Naive thymus-derived CD4-positive, alpha-beta T cell (primary cell): ENCODE data around the gene HOXD8. TPM values are rescaled to one million over a fixed set of nuclear protein-coding genes. Genes with fewer than 3 reads are reported as not detected.

Experiments used
- ATAC-seq: fragments of 150-1000 bp; cut with Tn5 transposase; 2 replicates; pipeline ENCODE4 v1.10.0; 2021; ENCODE audit warnings: mild to moderate bottlenecking, moderate library complexity
- CTCF ChIA-PET: fragments of 350-600 bp; sonication (Branson Sonifier 250); formaldehyde crosslinking; loops from one replicate; lab custom pipeline; 2021; ENCODE audit warnings: antibody characterized with exemption; lab: Charles Lee
- POLR2A ChIA-PET: fragments of 350-600 bp; sonication (Branson Sonifier 250); formaldehyde crosslinking; loops from one replicate; lab custom pipeline; 2021; ENCODE audit warnings: antibody characterized with exemption, inconsistent platforms; lab: Charles Lee
- DNase-seq, 9 donors: peaks; one replicate each; pipeline versions ENCODE4 v3.0.0 to v3.0.0-alpha.2; 2020 to 2022; ENCODE audit warnings: mixed read lengths in 1 of 9
- H3K27ac ChIP-seq: one replicate; pipeline ENCODE4 v1.7.0; 2013; ENCODE audit warnings: mild to moderate bottlenecking, low read depth, low read length, moderate library complexity
- H3K27me3 ChIP-seq, 2 donors: one replicate each; pipeline ENCODE4 v1.7.0; 2013; ENCODE audit warnings: low read length in 2 of 2, mild to moderate bottlenecking in 2 of 2, moderate library complexity in 2 of 2; ENCODE audit not compliant: control insufficient read depth in 2 of 2, insufficient read depth in 2 of 2
- H3K36me3 ChIP-seq, 3 experiments: 1 replicate in 2 of 3; 2 replicates in 1 of 3; pipeline ENCODE4 v1.7.0; 2013; ENCODE audit warnings: low read length in 3 of 3, mild to moderate bottlenecking in 3 of 3, moderate library complexity in 1 of 3; ENCODE audit not compliant: insufficient read depth in 3 of 3, control insufficient read depth in 2 of 3
- H3K4me1 ChIP-seq, 2 donors: one replicate each; pipeline ENCODE4 v1.7.0; 2013; ENCODE audit warnings: low read length in 2 of 2, mild to moderate bottlenecking in 2 of 2, moderate library complexity in 1 of 2; ENCODE audit not compliant: control insufficient read depth in 2 of 2, insufficient read depth in 2 of 2
- H3K4me3 ChIP-seq: 2 replicates; pipeline ENCODE4 v1.7.0; 2013; ENCODE audit warnings: mild to moderate bottlenecking, low read length
- H3K9me3 ChIP-seq, 3 experiments: 1 replicate in 2 of 3; 2 replicates in 1 of 3; pipeline ENCODE4 v1.7.0; 2013; ENCODE audit warnings: low read length in 3 of 3; ENCODE audit not compliant: control insufficient read depth in 2 of 3
- H3K27ac Mint-ChIP-seq, 9 donors: one replicate each; pipeline ENCODE4 v1.8.0; 2020 to 2022; ENCODE audit warnings: mixed read lengths in 9 of 9, mild to moderate bottlenecking in 8 of 9, moderate library complexity in 5 of 9, inconsistent platforms in 2 of 9
- H3K27me3 Mint-ChIP-seq, 5 donors: one replicate each; pipeline ENCODE4 v1.8.0; 2021 to 2022; ENCODE audit warnings: mixed read lengths in 5 of 5, mild to moderate bottlenecking in 1 of 5
- H3K36me3 Mint-ChIP-seq, 5 donors: one replicate each; pipeline ENCODE4 v1.8.0; 2020 to 2022; ENCODE audit warnings: mixed read lengths in 5 of 5, mild to moderate bottlenecking in 3 of 5, inconsistent platforms in 1 of 5
- H3K4me1 Mint-ChIP-seq, 7 donors: one replicate each; pipeline ENCODE4 v1.8.0; 2020 to 2022; ENCODE audit warnings: mixed read lengths in 7 of 7, mild to moderate bottlenecking in 3 of 7, inconsistent platforms in 1 of 7
- H3K4me3 Mint-ChIP-seq, 10 donors: one replicate each; pipeline ENCODE4 v1.8.0; 2020 to 2022; ENCODE audit warnings: mild to moderate bottlenecking in 10 of 10, mixed read lengths in 10 of 10, moderate library complexity in 6 of 10, inconsistent platforms in 2 of 10
- H3K9me3 Mint-ChIP-seq, 11 donors: one replicate each; pipeline ENCODE4 v1.8.0; 2020 to 2022; ENCODE audit warnings: mixed read lengths in 11 of 11, mild to moderate bottlenecking in 4 of 11, inconsistent platforms in 1 of 11, moderate library complexity in 1 of 11
- intact Hi-C, 2 donors: fragments of 100-400 bp; cut with micrococcal nuclease; formaldehyde crosslinking; loops; one replicate each; pipeline ENCODE4 v1.15.1; 2023
- polyA plus RNA-seq, 2 donors: library from polyadenylated mRNA; unstranded; fragments of 300-500 nt; fragmentation: Illumina TruSeq; gene quantifications; one replicate each; pipeline ENCODE4 v1.2.3, GENCODE V29; 2021
- total RNA-seq, 6 experiments: library from RNA in 5 of 6; stranded (reverse) in 5 of 6; gene quantifications; 1 replicate in 5 of 6; 2 replicates in 1 of 6; pipeline ENCODE4 v1.2.3 and lab custom pipeline; 2021 to 2026

The HOXD8 gene
- total and polyA plus RNA-seq, 7 experiments from 2014 or later: not detected

- DNase-seq (no peak), ATAC-seq (no peak)
- peaks cover 16 to 92% of the 10 kb centered on the region in 2 donors for H3K27me3 ChIP-seq
- no peaks in the 10 kb centered on the region for H3K4me1 ChIP-seq
- H3K27ac ChIP-seq: no peak overlapping the region
- H3K27me3 Mint-ChIP-seq: peaks cover 85 to 96% (median 89%) of the 10 kb centered on the region in 5 donors
- peak overlapping the region in 1 of 10 donors; percentile 27 for H3K4me3 Mint-ChIP-seq
- ChIA-PET POLR2A (no interaction called here), CTCF (interaction anchor here (1.5 kb wide), 1 partner anchor 12 kb away, joined by 5 read pairs; no protein-coding TSS in a partner anchor)
- H3K36me3 ChIP-seq: no peaks in the 10 kb centered on the region
- H3K36me3 Mint-ChIP-seq: peaks cover 0 to 17% (median 4%) of the 10 kb centered on the region in 5 donors
- peaks cover 3 to 71% (median 17%) of the 10 kb centered on the region in 11 donors for H3K9me3 Mint-ChIP-seq
- H3K27ac Mint-ChIP-seq: no peak overlapping the region
- H3K4me3 ChIP-seq: no peak overlapping the region
- intact Hi-C loops: loop anchor here (5.0 kb wide), 2 partner anchors 37 to 48 kb away; no protein-coding TSS in a partner anchor
- H3K4me1 Mint-ChIP-seq: peaks cover 0 to 12% (median 7%) of the 10 kb centered on the region in 7 donors
- peaks cover 0 to 17% (median 0%) of the 10 kb centered on the region in 3 experiments for H3K9me3 ChIP-seq
Measured at GRCh38 chr2:176114120-176114929, 15.2 kb upstream of the HOXD8 start.

GRCh38 chr2:176114930-176115625 lies 14.4 kb upstream of the HOXD8 start:
- Histone ChIP-seq H3K27me3 (peaks cover 14 to 94% of the 10 kb centered on the region in 2 donors), H3K9me3 (peaks cover 0 to 12% (median 0%) of the 10 kb centered on the region in 3 experiments), H3K4me1 (no peaks in the 10 kb centered on the region), H3K36me3 (no peaks in the 10 kb centered on the region), H3K27ac (no peak overlapping the region), H3K4me3 (no peak overlapping the region)
- Mint-ChIP-seq H3K36me3 (peaks cover 0 to 11% (median 4%) of the 10 kb centered on the region in 5 donors), H3K9me3 (peaks cover 3 to 64% (median 15%) of the 10 kb centered on the region in 11 donors), H3K4me3 (no peak overlapping the region), H3K4me1 (peaks cover 0 to 10% (median 4%) of the 10 kb centered on the region in 7 donors), H3K27ac (peak overlapping the region in 1 of 9 donors; percentile 28), H3K27me3 (peaks cover 85 to 96% (median 89%) of the 10 kb centered on the region in 5 donors)
- ChIA-PET CTCF (no interaction called here), POLR2A (no interaction called here)
- DNase-seq (no peak), ATAC-seq (no peak)
- intact Hi-C loops: loop anchor here (5.0 kb wide), 2 partner anchors 38 to 47 kb away; no protein-coding TSS in a partner anchor

GRCh38 chr2:176115883-176116813 lies 13.4 kb upstream of the HOXD8 start, which contains the start of gene HOXD10:
TSS of gene HOXD10 (plus strand) at chr2:176116778. CDS start at chr2:176116834, 56 bp downstream.
- POLR2A ChIA-PET: no interaction called here
- H3K27ac Mint-ChIP-seq: peak within 1 kb of the TSS in 3 of 9 donors; percentile 28 to 66 (median 43)

GRCh38 chr2:176117162-176117822 lies 12.2 kb upstream of the HOXD8 start:
- peak overlapping the region in 2 of 10 donors; percentile 28 to 34 for H3K4me3 Mint-ChIP-seq
- ATAC-seq (no peak), DNase-seq (no peak)
- peaks cover 80 to 93% (median 82%) of the 10 kb centered on the region in 5 donors for H3K27me3 Mint-ChIP-seq
- H3K27me3 ChIP-seq: peaks cover 24 to 94% of the 10 kb centered on the region in 2 donors
- H3K4me1 ChIP-seq: peaks cover 0 to 3% of the 10 kb centered on the region in 2 donors
- no peak overlapping the region for H3K27ac ChIP-seq
- H3K9me3 Mint-ChIP-seq: peaks cover 3 to 53% (median 11%) of the 10 kb centered on the region in 11 donors
- ChIA-PET CTCF (interaction anchor here (0.6 kb wide), 1 partner anchor 37 kb away, joined by 3 read pairs; no protein-coding TSS in a partner anchor), POLR2A (no interaction called here)
- peak overlapping the region in 1 of 9 donors; percentile 21 for H3K27ac Mint-ChIP-seq
- no peaks in the 10 kb centered on the region for H3K36me3 ChIP-seq
- intact Hi-C loops: no loop called here
- peaks cover 0 to 12% (median 6%) of the 10 kb centered on the region in 7 donors for H3K4me1 Mint-ChIP-seq
- no peak overlapping the region for H3K4me3 ChIP-seq
- H3K9me3 ChIP-seq: peaks cover 0 to 11% (median 0%) of the 10 kb centered on the region in 3 experiments
- H3K36me3 Mint-ChIP-seq: peaks cover 0 to 11% (median 4%) of the 10 kb centered on the region in 5 donors

More at GRCh38 chr2:176115883-176116813, 13.4 kb upstream of the HOXD8 start, which contains the start of gene HOXD10:
- Mint-ChIP-seq H3K4me3 (peak within 1 kb of the TSS in 2 of 10 donors; percentile 28 to 34), H3K4me1 (peaks cover 0 to 9% (median 4%) of the 10 kb centered on the region in 7 donors), H3K36me3 (peaks cover 0 to 11% (median 4%) of the 10 kb centered on the region in 5 donors), H3K27me3 (peaks cover 85 to 96% (median 89%) of the 10 kb centered on the region in 5 donors), H3K9me3 (peaks cover 3 to 62% (median 15%) of the 10 kb centered on the region in 11 donors)
- DNase-seq (no peak), ATAC-seq (no peak)
- peaks cover 16 to 94% of the 10 kb centered on the region in 2 donors for H3K27me3 ChIP-seq
- no peak within 1 kb of the TSS for H3K4me3 ChIP-seq
- H3K27ac ChIP-seq: no peak within 1 kb of the TSS
- H3K9me3 ChIP-seq: peaks cover 0 to 11% (median 0%) of the 10 kb centered on the region in 3 experiments
- no peaks in the 10 kb centered on the region for H3K4me1 ChIP-seq
- CTCF ChIA-PET: no interaction called here
- H3K36me3 ChIP-seq: no peaks in the 10 kb centered on the region
- intact Hi-C loops: no loop called here

- no peak for ATAC-seq
- no peak overlapping the region for H3K4me3 ChIP-seq
- CTCF ChIA-PET: no interaction called here
Measured at GRCh38 chr2:176117823-176118371, 11.6 kb upstream of the HOXD8 start.

More at GRCh38 chr2:176117823-176118371, 11.6 kb upstream of the HOXD8 start:
- Mint-ChIP-seq H3K36me3 (peaks cover 0 to 11% (median 4%) of the 10 kb centered on the region in 5 donors), H3K27me3 (peaks cover 75 to 92% (median 76%) of the 10 kb centered on the region in 5 donors), H3K27ac (peak overlapping the region in 1 of 9 donors; percentile 42), H3K4me1 (peaks cover 0 to 13% (median 7%) of the 10 kb centered on the region in 7 donors), H3K4me3 (no peak overlapping the region), H3K9me3 (peaks cover 2 to 49% (median 11%) of the 10 kb centered on the region in 11 donors)
- H3K27me3 ChIP-seq: peaks cover 24 to 95% of the 10 kb centered on the region in 2 donors
- no peak for DNase-seq
- H3K4me1 ChIP-seq: peaks cover 0 to 8% of the 10 kb centered on the region in 2 donors
- H3K36me3 ChIP-seq: no peaks in the 10 kb centered on the region
- no peak overlapping the region for H3K27ac ChIP-seq
- POLR2A ChIA-PET: no interaction called here
- H3K9me3 ChIP-seq: peaks cover 0 to 6% (median 0%) of the 10 kb centered on the region in 3 experiments
- intact Hi-C loops: no loop called here
